ENCODE results near the gene KCNIP4. TPM values are rescaled to one million over a fixed set of nuclear protein-coding genes. Genes with fewer than 3 reads are reported as not detected.

The KCNIP4 gene
- total and polyA plus RNA-seq, 10 donors, result not detected

GRCh38 chr4:20839957-20840356 lies 1108.6 kb downstream of the KCNIP4 start:
- Histone ChIP-seq H3K9me3 (no peaks in the 10 kb centered on the region), H3K27me3 (replicated peaks in 1 of 7) (no peaks in the 10 kb centered on the region), H3K27ac (no peak overlapping the region), H3K36me3 (no peaks in the 10 kb centered on the region), H3K4me3 (no peak overlapping the region), H3K4me1 (no peaks in the 10 kb centered on the region)
- 9 to 36% (median 26%) methylated on average over 1 of the region's 1 CpG for WGBS, 5 donors
- DNase-seq, result no peak
- intact Hi-C loops (cut with DNase I; ENCODE audit: low total_unique reads), result no loop called here
- TF ChIP-seq POLR2A (IDR thresholded peaks at IDR 0.05) (no peak), POLR2AphosphoS5 (IDR thresholded peaks at IDR 0.05) (no peak), CTCF (IDR thresholded peaks at IDR 0.05 in 8 of 11, conservative IDR thresholded peaks at IDR 0.05 in 3 of 11) (no peak)

DNA sequence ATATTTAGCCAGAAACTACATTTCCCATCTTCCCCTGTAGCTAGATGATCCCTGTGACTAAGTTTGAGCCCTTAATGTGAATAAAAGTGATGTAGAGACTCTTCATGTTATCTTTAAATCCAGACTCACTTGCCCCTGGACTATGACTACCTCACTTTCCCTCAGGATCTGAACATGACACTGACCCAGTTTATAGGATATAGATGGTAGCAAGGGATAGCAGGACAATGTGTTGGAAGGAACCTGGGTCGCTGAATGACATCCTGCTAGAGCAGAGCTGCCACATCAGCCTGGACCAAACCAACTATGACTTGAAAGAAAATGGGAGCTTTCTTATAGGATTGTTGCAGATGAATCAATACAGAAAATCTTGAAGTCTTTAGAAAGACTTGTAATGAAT lies 1110.1 kb downstream of the KCNIP4 start:
- Histone ChIP-seq H3K4me3 (no peak overlapping the region), H3K4me1 (no peaks in the 10 kb centered on the region), H3K9me3 (no peaks in the 10 kb centered on the region), H3K36me3 (no peaks in the 10 kb centered on the region), H3K27ac (no peak overlapping the region), H3K27me3 (replicated peaks in 1 of 7) (no peaks in the 10 kb centered on the region)
- TF ChIP-seq CTCF (IDR thresholded peaks at IDR 0.05 in 8 of 11, conservative IDR thresholded peaks at IDR 0.05 in 3 of 11) (no peak), POLR2AphosphoS5 (IDR thresholded peaks at IDR 0.05) (no peak), POLR2A (IDR thresholded peaks at IDR 0.05) (no peak)
- intact Hi-C loops (cut with DNase I; ENCODE audit: low total_unique reads), result no loop called here
- WGBS, 5 donors, result 54 to 79% (median 58%) methylated on average over 1 of the region's 1 CpG
- no peak for DNase-seq

DNA sequence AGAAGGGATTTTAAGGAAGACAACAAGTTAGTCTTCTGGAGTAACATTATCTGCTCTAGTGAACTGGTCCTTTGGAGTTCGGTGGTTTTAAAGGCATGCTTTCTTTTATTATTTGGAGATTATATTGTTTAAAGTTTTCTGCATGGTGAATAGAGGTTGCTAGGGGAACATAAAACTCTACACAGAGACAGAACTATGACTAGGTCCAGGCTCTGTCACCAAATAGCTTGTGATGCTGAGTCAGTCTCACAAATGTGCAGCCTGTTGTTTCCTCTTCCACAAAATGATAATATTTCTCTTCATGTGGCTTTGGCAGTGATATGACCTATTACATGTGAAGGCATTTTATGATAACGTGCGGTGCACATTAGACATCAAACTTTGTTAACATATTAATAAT lies 1115.7 kb downstream of the KCNIP4 start:
- Histone ChIP-seq H3K4me3 (no peak overlapping the region), H3K27ac (no peak overlapping the region), H3K36me3 (no peaks in the 10 kb centered on the region), H3K9me3 (no peaks in the 10 kb centered on the region), H3K4me1 (no peaks in the 10 kb centered on the region), H3K27me3 (replicated peaks in 1 of 7) (no peaks in the 10 kb centered on the region)
- no peak for TF ChIP-seq POLR2AphosphoS5 (IDR thresholded peaks at IDR 0.05)
- no peak for DNase-seq
- WGBS, 5 donors, result 81 to 91% (median 86%) methylated on average over 3 of the region's 3 CpGs
- intact Hi-C loops (cut with DNase I; ENCODE audit: low total_unique reads), result no loop called here

GRCh38 chr4:20831746-20832145 lies 1116.8 kb downstream of the KCNIP4 start:
- no peak for DNase-seq
- H3K4me1 ChIP-seq, result no peaks in the 10 kb centered on the region
- intact Hi-C loops (cut with DNase I; ENCODE audit: low total_unique reads), result no loop called here
- no peak overlapping the region for H3K4me3 ChIP-seq
- no peaks in the 10 kb centered on the region for H3K36me3 ChIP-seq
- H3K27me3 ChIP-seq (replicated peaks in 1 of 7), result no peaks in the 10 kb centered on the region
- TF ChIP-seq CTCF (IDR thresholded peaks at IDR 0.05 in 8 of 11, conservative IDR thresholded peaks at IDR 0.05 in 3 of 11) (no peak), POLR2A (IDR thresholded peaks at IDR 0.05) (no peak), POLR2AphosphoS5 (IDR thresholded peaks at IDR 0.05) (no peak)
- H3K9me3 ChIP-seq, result no peaks in the 10 kb centered on the region
- no peak overlapping the region for H3K27ac ChIP-seq
- 26 to 52% (median 49%) methylated on average over 1 of the region's 1 CpG for WGBS, 5 donors
